HEK293 (cell line): ENCODE measurements around the gene IZUMO4.
A peak's percentile ranks its signal among the peaks of the same experiment; 100 is the strongest.

ENCODE experiments used
- CTCF ChIA-PET: fragments of 350-600 bp; formaldehyde crosslinking; extraction: SDS; loops from one replicate; lab custom pipeline; 2021; ENCODE audit warnings: antibody characterized with exemption; lab: Yijun Ruan, JAX
- POLR2A ChIA-PET: fragments of 300-600 bp; formaldehyde crosslinking; extraction: SDS; loops from one replicate; lab custom pipeline; 2020; ENCODE audit warnings: antibody characterized with exemption, inconsistent platforms; lab: Yijun Ruan, JAX
- H3K27ac ChIP-seq: fragments of 200-500 bp; sonication (Bioruptor generic); 2 replicates; pipeline ENCODE4 v1.5.1; 2014; ENCODE audit warnings: low read depth, low read length, control low read depth, inconsistent platforms; ENCODE audit errors: extremely low read depth
- H3K36me3 ChIP-seq, 2 experiments: fragments of 200-500 bp in 1 of 2; sonication (Bioruptor generic) in 1 of 2; 1 replicate in 1 of 2; 2 replicates in 1 of 2; pipeline ENCODE4 v1.5.1; 2014 to 2017; ENCODE audit warnings: inconsistent platforms in 2 of 2, low read length in 2 of 2; ENCODE audit not compliant: control insufficient read depth in 2 of 2, insufficient read depth in 1 of 2
- H3K4me1 ChIP-seq: fragments of 200-500 bp; sonication (Bioruptor generic); 2 replicates; pipeline ENCODE4 v1.5.1; 2014; ENCODE audit warnings: mild to moderate bottlenecking, low read length, inconsistent platforms; ENCODE audit not compliant: control insufficient read depth, insufficient read depth
- H3K4me3 ChIP-seq: 2 replicates; pipeline ENCODE4 v1.5.1; 2011; ENCODE audit warnings: low read depth, mild to moderate bottlenecking, control low read depth, low read length, moderate library complexity
- H3K9me3 ChIP-seq: fragments of 200-500 bp; sonication (Bioruptor generic); 2 replicates; pipeline ENCODE4 v1.5.1; 2014; ENCODE audit warnings: low read depth, low read length, inconsistent platforms; ENCODE audit not compliant: control insufficient read depth, insufficient read depth
- BCL11A ChIP-seq: fragments of 450-650 bp; formaldehyde crosslinking; IDR thresholded peaks from 2 replicates; pipeline ENCODE4 v1.5.1; 2016; ENCODE audit warnings: low read depth, missing biosample characterization, missing genetic modification characterization
- FEZF1 ChIP-seq: fragments of 450-650 bp; formaldehyde crosslinking; IDR thresholded peaks from 2 replicates; pipeline ENCODE4 v1.5.1; 2016; ENCODE audit warnings: missing biosample characterization, missing genetic modification characterization
- KLF1 ChIP-seq: fragments of 450-650 bp; formaldehyde crosslinking; IDR thresholded peaks from 2 replicates; pipeline ENCODE4 v1.5.1; 2016; ENCODE audit warnings: missing biosample characterization, missing genetic modification characterization
- KLF8 ChIP-seq: fragments of 450-650 bp; formaldehyde crosslinking; IDR thresholded peaks from 2 replicates; pipeline ENCODE4 v1.5.1; 2016; ENCODE audit warnings: missing biosample characterization, missing genetic modification characterization
- OSR2 ChIP-seq: fragments of 450-650 bp; formaldehyde crosslinking; IDR thresholded peaks from 2 replicates; pipeline ENCODE4 v1.5.1; 2016; ENCODE audit warnings: missing biosample characterization, missing genetic modification characterization
- ZNF121 ChIP-seq: fragments of 450-650 bp; formaldehyde crosslinking; IDR thresholded peaks from 2 replicates; pipeline ENCODE4 v1.5.1; 2016; ENCODE audit warnings: missing biosample characterization, missing genetic modification characterization
- ZNF132 ChIP-seq: fragments of 450-650 bp; formaldehyde crosslinking; IDR thresholded peaks from 2 replicates; pipeline ENCODE4 v1.5.1; 2017; ENCODE audit warnings: missing biosample characterization, missing genetic modification characterization, borderline replicate concordance
- ZNF174 ChIP-seq: fragments of 450-650 bp; formaldehyde crosslinking; IDR thresholded peaks from 2 replicates; pipeline ENCODE4 v1.5.0; 2017; ENCODE audit warnings: missing biosample characterization, mild to moderate bottlenecking, missing genetic modification characterization
- ZNF202 ChIP-seq: fragments of 450-650 bp; formaldehyde crosslinking; IDR thresholded peaks from 2 replicates; pipeline ENCODE4 v1.5.1; 2016; ENCODE audit warnings: missing biosample characterization, missing genetic modification characterization, borderline replicate concordance
- ZNF223 ChIP-seq: fragments of 450-650 bp; formaldehyde crosslinking; IDR thresholded peaks from 2 replicates; pipeline ENCODE4 v1.5.1; 2016; ENCODE audit warnings: missing biosample characterization, missing genetic modification characterization
- ZNF311 ChIP-seq: fragments of 450-650 bp; formaldehyde crosslinking; IDR thresholded peaks from 2 replicates; pipeline ENCODE4 v1.5.1; 2017; ENCODE audit warnings: missing biosample characterization, missing genetic modification characterization, borderline replicate concordance
- ZNF37A ChIP-seq: fragments of 450-650 bp; IDR thresholded peaks from 2 replicates; pipeline ENCODE4 v1.5.1; 2018; ENCODE audit warnings: missing biosample characterization, missing genetic modification characterization
- ZNF426 ChIP-seq: fragments of 450-650 bp; formaldehyde crosslinking; IDR thresholded peaks from 2 replicates; pipeline ENCODE4 v1.5.1; 2017; ENCODE audit warnings: missing biosample characterization, missing genetic modification characterization, mild to moderate bottlenecking, inconsistent platforms, moderate library complexity
- ZNF530 ChIP-seq: fragments of 450-650 bp; formaldehyde crosslinking; IDR thresholded peaks from 2 replicates; pipeline ENCODE4 v1.5.1; 2016; ENCODE audit warnings: low read depth, missing biosample characterization, missing genetic modification characterization
- ZNF596 ChIP-seq: fragments of 450-650 bp; IDR thresholded peaks from 2 replicates; pipeline ENCODE4 v1.5.0; 2018; ENCODE audit warnings: missing biosample characterization, mild to moderate bottlenecking, missing genetic modification characterization, moderate library complexity
- ZNF654 ChIP-seq: fragments of 450-650 bp; formaldehyde crosslinking; IDR thresholded peaks from 2 replicates; pipeline ENCODE4 v1.5.1; 2016; ENCODE audit warnings: low read depth, missing biosample characterization, missing genetic modification characterization
- ZNF670 ChIP-seq: fragments of 450-650 bp; formaldehyde crosslinking; IDR thresholded peaks from 2 replicates; pipeline ENCODE4 v1.5.1; 2016; ENCODE audit warnings: missing biosample characterization, missing genetic modification characterization, low read depth
- ZNF785 ChIP-seq: fragments of 450-650 bp; formaldehyde crosslinking; IDR thresholded peaks from 2 replicates; pipeline ENCODE4 v1.5.1; 2016; ENCODE audit warnings: missing biosample characterization, missing genetic modification characterization
- TF ChIP-seq, protein P1 (sequence below): fragments of 450-650 bp; formaldehyde crosslinking; conservative IDR thresholded peaks from 2 replicates; pipeline ENCODE4 v1.5.1; 2016; ENCODE audit warnings: low read depth, missing biosample characterization, missing genetic modification characterization
- TF ChIP-seq, protein P2 (sequence below): fragments of 450-650 bp; formaldehyde crosslinking; IDR thresholded peaks from 2 replicates; pipeline ENCODE4 v1.5.1; 2016; ENCODE audit warnings: missing biosample characterization, missing genetic modification characterization, borderline replicate concordance
- TF ChIP-seq, protein P3 (sequence below): fragments of 450-650 bp; formaldehyde crosslinking; optimal IDR thresholded peaks from 2 replicates; pipeline ENCODE3; 2016; ENCODE audit warnings: missing biosample characterization, mild to moderate bottlenecking, missing genetic modification characterization
- TF ChIP-seq, protein P4 (sequence below): fragments of 450-650 bp; formaldehyde crosslinking; IDR thresholded peaks from 2 replicates; pipeline ENCODE4; 2016; ENCODE audit warnings: missing biosample characterization, missing genetic modification characterization

The IZUMO4 gene

DNA sequence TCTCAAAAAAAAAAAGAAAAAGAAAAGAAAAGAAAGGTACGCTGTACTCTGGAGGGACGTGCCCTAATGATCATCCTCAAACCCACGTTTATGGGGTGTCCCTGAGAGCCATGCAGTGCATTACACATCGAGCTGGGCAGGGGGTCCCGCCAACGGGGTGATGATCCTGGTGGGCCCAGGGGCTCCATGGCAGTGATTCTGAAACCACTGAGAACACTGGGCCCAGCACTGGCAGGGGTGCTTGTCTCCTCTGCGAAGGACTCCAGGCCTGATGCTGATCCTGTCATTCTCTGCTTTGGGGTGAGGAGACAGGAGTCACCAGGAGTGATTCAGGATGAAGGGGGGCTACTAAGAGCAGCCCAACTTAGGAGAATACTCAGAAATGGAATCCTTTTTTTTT is 19.3 kb upstream of the IZUMO4 start:
- TF ChIP-seq ZNF132 (tag by site-specific recombination) (no peak), ZNF670 (tag by site-specific recombination) (no peak), ZNF596 (tag by site-specific recombination) (no peak), ZNF202 (no peak), ZNF311 (no peak), ZNF426 (tag by site-specific recombination) (no peak), ZNF785 (tag by site-specific recombination) (no peak), ZNF174 (tag by site-specific recombination) (no peak), ZNF654 (tag by site-specific recombination) (no peak), OSR2 (tag by site-specific recombination) (no peak), KLF1 (tag by site-specific recombination) (no peak), ZNF530 (tag by site-specific recombination) (no peak), ZNF223 (tag by site-specific recombination) (no peak)
- TF ChIP-seq, protein P1, sequence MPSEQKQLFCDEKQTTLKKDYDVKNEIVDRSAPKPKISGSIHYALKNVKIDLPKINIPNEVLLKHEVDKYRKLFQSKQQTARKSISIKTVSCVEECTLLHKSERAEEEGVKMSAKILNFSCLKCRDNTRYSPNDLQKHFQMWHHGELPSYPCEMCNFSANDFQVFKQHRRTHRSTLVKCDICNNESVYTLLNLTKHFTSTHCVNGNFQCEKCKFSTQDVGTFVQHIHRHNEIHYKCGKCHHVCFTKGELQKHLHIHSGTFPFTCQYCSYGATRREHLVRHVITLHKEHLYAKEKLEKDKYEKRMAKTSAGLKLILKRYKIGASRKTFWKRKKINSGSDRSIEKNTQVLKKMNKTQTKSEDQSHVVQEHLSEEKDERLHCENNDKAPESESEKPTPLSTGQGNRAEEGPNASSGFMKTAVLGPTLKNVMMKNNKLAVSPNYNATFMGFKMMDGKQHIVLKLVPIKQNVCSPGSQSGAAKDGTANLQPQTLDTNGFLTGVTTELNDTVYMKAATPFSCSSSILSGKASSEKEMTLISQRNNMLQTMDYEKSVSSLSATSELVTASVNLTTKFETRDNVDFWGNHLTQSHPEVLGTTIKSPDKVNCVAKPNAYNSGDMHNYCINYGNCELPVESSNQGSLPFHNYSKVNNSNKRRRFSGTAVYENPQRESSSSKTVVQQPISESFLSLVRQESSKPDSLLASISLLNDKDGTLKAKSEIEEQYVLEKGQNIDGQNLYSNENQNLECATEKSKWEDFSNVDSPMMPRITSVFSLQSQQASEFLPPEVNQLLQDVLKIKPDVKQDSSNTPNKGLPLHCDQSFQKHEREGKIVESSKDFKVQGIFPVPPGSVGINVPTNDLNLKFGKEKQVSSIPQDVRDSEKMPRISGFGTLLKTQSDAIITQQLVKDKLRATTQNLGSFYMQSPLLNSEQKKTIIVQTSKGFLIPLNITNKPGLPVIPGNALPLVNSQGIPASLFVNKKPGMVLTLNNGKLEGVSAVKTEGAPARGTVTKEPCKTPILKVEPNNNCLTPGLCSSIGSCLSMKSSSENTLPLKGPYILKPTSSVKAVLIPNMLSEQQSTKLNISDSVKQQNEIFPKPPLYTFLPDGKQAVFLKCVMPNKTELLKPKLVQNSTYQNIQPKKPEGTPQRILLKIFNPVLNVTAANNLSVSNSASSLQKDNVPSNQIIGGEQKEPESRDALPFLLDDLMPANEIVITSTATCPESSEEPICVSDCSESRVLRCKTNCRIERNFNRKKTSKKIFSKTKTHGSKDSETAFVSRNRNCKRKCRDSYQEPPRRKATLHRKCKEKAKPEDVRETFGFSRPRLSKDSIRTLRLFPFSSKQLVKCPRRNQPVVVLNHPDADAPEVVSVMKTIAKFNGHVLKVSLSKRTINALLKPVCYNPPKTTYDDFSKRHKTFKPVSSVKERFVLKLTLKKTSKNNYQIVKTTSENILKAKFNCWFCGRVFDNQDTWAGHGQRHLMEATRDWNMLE (tag by site-specific recombination), result no peak
- TF ChIP-seq, protein P2, sequence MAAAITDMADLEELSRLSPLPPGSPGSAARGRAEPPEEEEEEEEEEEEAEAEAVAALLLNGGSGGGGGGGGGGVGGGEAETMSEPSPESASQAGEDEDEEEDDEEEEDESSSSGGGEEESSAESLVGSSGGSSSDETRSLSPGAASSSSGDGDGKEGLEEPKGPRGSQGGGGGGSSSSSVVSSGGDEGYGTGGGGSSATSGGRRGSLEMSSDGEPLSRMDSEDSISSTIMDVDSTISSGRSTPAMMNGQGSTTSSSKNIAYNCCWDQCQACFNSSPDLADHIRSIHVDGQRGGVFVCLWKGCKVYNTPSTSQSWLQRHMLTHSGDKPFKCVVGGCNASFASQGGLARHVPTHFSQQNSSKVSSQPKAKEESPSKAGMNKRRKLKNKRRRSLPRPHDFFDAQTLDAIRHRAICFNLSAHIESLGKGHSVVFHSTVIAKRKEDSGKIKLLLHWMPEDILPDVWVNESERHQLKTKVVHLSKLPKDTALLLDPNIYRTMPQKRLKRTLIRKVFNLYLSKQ (tag by site-specific recombination), result no peak
- H3K4me3 ChIP-seq, result no peak overlapping the region
- peaks cover 4 to 69% of the 10 kb centered on the region in 2 experiments; a peak in 2 of 3 replicates for H3K36me3 ChIP-seq
- ChIA-PET POLR2A (no interaction called here), CTCF (interaction anchor here (1.0 to 1.7 kb wide), 2 partner anchors 7 to 59 kb away, joined by 3 to 5 read pairs; no protein-coding TSS in a partner anchor)
- H3K9me3 ChIP-seq, result no peaks in the 10 kb centered on the region
- no peak overlapping the region for H3K27ac ChIP-seq
- H3K4me1 ChIP-seq, result no peaks in the 10 kb centered on the region

DNA sequence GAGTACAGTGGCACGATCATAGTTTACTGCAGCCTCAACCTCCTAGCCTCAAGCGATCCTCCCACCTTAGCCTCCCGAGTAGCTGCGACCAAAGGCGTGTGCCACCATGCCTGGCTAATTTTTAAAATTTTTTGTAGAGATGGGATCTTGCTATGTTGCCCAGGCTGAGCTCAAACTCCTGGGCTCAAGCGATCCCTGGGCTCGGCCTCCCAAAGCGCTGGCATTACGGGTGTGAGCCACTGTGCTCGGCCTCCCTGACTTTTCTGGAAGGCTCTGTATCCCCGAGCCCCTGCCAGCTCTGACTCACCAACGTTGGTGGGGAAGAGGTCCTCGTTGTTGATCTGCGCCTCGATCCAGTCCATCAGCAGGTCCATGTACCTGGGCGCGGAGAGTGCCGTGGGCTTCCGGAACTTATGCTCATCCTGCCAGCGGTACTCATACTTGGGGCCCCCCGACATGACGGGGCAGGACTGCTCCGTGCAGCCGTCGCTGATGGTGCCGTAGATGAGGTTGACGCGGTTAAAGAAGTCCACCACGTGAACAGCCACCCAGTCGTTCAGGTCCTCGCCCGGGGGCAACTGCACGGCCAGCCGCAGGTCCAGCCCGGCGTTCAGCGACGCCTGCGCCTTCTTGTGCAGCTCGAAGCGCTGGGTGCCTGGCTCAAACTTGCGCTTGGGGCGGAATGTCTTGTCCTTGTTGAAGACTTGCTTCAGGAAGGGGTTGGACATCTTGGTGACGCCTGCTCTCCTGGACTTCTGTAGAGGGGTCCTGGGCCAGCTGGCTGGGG is 18.7 kb upstream of the IZUMO4 start:
- no peak overlapping the region for H3K4me3 ChIP-seq
- ChIA-PET POLR2A (no interaction called here), CTCF (interaction anchor here (1.0 to 1.7 kb wide), 3 partner anchors 8 to 59 kb away, joined by 3 to 5 read pairs (median 3); no protein-coding TSS in a partner anchor)
- no peaks in the 10 kb centered on the region for H3K4me1 ChIP-seq
- H3K36me3 ChIP-seq, result peaks cover 4 to 63% of the 10 kb centered on the region in 2 experiments; a peak in 2 of 3 replicates
- TF ChIP-seq, protein P3, sequence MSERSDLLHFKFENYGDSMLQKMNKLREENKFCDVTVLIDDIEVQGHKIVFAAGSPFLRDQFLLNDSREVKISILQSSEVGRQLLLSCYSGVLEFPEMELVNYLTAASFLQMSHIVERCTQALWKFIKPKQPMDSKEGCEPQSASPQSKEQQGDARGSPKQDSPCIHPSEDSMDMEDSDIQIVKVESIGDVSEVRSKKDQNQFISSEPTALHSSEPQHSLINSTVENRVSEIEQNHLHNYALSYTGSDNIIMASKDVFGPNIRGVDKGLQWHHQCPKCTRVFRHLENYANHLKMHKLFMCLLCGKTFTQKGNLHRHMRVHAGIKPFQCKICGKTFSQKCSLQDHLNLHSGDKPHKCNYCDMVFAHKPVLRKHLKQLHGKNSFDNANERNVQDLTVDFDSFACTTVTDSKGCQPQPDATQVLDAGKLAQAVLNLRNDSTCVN (tag by site-specific recombination), result no peak
- no peak for TF ChIP-seq KLF8 (tag by site-specific recombination)
- TF ChIP-seq ZNF37A, result no peak
- TF ChIP-seq FEZF1 (tag by site-specific recombination), result no peak
- peak; percentile 75 for TF ChIP-seq ZNF121
- TF ChIP-seq, protein P4, sequence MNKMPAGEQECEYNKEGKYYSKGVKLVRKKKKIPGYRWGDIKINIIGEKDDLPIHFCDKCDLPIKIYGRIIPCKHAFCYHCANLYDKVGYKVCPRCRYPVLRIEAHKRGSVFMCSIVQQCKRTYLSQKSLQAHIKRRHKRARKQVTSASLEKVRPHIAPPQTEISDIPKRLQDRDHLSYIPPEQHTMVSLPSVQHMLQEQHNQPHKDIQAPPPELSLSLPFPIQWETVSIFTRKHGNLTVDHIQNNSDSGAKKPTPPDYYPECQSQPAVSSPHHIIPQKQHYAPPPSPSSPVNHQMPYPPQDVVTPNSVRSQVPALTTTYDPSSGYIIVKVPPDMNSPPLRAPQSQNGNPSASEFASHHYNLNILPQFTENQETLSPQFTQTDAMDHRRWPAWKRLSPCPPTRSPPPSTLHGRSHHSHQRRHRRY (tag by site-specific recombination), result no peak
- TF ChIP-seq BCL11A (tag by site-specific recombination), result no peak
- no peak overlapping the region for H3K27ac ChIP-seq
- H3K9me3 ChIP-seq, result no peaks in the 10 kb centered on the region
